Kidney capillary endothelial cell (primary cell): ENCODE results near the gene USP14.
"Not testable (repeated sequence)": the region's sequence is repeated elsewhere in the genome, so short reads cannot be mapped to it uniquely, and the experiment has no call there.

Experiments
- DNase-seq: peaks from one replicate; pipeline ENCODE4 v3.0.0-alpha.2; 2018; ENCODE audit warnings: low spot score

The USP14 gene

GRCh38 chr18:158128-159036, at the start of gene USP14:
USP14 (plus strand) TSS chr18:158557; CDS start chr18:158699, 142 bp downstream.
- peak; percentile 77 for DNase-seq

DNA sequence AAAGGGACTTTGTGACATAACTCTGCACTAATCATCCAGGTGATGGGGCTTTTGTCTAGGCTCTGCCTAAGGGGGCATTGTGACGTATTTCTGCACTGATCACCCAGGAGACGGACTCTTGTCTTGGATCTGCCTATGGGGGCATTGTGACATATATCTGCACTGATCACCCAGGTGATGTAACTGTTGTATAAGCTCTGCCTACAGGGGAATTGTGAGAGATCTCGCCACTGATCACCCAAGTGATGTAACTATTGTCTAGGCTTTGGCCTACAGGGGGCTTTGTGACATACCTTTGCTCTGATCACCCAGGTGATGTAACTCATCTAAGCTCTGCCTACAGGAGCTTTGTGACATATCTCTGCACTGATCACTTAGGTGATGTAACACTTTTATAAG, 49.7 kb upstream of the USP14 start:
- not testable (repeated sequence) for DNase-seq

GRCh38 chr18:109130-109921, 49.0 kb upstream of the USP14 start:
- not testable (repeated sequence) for DNase-seq

DNA sequence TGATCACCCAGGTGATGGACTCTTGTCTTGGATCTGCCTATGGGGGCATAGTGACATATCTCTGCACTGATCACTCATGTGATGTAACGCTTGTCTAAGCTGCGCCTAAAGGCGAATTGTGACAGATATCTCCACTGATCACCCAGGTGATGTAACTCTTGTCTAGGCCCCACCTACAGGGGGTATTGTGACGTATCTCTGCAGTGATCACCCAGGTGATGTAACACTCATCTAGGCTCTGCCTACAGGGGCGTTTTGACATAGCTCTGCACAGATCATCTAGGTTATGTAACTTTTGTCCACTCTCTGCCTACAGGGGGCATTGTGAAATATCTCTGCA, 48.5 kb upstream of the USP14 start:
- DNase-seq = not testable (repeated sequence)

- DNase-seq = not testable (repeated sequence)
Measured at GRCh38 chr18:110351-111201, 47.8 kb upstream of the USP14 start.

DNA sequence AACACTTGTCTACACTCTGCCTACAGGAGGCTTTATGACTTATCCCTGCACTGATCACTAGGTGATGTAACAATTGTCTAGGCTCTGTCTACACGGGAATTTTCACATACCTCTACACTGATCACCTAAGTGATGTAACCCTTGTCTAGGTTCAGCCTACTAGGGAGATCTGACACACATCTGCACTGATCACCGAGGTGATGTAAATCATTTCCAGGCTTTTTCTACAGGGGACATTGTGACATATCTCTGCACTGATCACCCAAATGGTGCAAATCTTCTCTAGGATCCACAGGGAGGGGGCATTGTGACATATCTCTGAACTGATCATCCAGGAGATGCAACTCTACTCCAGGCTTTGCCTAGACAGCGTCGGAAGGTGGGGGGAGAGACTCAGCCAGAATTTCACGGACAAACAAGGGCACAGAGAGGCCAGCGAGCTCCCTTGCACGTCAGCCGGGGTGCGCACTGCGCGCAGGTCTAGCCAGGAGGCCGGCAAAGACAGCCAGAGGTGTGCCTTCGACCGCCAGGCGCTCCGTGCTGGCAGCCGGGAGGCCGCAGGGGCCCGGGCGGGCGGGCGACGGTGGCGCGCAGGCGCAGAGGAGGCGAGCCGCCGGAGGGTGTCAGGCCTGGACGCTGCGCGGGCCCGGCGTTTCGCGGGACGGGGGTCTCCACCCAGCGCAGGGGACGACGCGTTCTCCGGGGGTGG, 46.9 kb upstream of the USP14 start:
- peak; percentile 18 for DNase-seq

GRCh38 chr18:112015-112733, 46.2 kb upstream of the USP14 start:
- DNase-seq = not testable (repeated sequence)

GRCh38 chr18:120539-121260, 37.7 kb upstream of the USP14 start:
- not testable (repeated sequence) for DNase-seq

DNA sequence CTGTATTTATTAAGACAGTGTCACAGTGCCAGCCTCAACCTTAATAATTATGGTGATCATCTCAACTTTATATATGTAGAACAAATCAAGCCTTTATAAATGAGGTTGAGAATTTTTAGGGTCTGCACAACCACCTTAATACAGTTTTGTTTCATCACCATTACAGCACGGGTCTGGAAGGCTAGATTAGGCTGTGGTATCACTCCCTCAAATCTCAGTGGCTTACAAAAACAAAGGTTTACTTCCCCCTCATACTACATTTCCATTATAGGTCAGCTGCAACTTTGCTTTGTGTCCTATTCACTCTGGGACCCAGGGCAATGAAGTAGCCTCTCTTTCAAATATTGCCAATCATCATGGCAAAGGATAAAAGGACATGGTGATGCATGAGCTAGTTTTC, 23.3 kb upstream of the USP14 start:
- no peak for DNase-seq

GRCh38 chr18:136433-136832, 21.9 kb upstream of the USP14 start:
- DNase-seq = no peak

GRCh38 chr18:137327-137726, 21.0 kb upstream of the USP14 start:
- no peak for DNase-seq

DNA sequence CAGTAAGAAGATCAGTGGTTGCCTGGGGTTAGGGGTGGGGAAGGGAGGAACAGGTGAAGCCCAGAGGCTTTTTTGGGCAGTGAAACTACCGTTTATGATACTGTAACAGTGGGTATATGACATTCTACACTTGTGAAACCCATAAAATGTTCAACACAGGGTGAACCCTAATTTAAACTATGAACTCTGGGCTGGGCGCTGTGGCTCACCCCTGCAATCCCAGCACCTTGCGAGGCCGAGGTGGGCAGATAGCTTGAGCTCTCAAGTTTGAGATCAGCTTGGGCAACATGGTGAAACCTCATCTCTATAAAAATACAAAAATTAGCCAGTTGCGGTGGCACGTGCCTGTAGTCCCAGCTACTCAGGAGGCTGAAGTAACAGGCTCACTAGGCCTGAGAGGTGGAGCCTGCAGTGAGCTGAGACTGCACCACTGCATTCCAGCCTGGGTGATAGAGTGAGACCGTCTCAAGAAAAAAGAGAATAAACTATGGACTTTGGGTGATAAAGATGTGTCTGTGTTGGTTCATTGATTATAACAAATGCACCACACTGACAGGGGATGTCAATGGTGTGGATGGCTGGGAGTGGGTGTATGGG, 17.6 kb upstream of the USP14 start:
- no peak for DNase-seq

- not testable (repeated sequence) for DNase-seq
Measured at GRCh38 chr18:142624-143296, 15.6 kb upstream of the USP14 start.

DNA sequence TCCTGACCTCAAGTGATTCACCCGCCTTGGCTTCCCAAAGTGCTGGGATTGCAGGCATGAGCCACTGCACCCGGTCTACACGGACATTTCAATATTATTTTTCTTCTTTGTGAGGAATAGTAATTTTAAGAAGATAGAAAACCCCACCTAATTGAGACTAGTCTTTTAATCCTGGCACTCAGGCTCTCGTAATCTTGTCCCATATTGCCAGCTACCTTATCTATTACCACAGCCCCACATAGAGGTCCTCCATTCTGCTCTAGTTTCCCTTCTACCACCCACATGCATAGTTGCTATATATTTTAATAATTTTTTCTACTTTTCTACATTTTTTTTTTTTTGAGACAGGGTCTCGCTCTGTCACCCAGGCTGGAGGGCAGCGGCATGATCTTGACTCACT, 9.5 kb upstream of the USP14 start:
- no peak for DNase-seq

DNA sequence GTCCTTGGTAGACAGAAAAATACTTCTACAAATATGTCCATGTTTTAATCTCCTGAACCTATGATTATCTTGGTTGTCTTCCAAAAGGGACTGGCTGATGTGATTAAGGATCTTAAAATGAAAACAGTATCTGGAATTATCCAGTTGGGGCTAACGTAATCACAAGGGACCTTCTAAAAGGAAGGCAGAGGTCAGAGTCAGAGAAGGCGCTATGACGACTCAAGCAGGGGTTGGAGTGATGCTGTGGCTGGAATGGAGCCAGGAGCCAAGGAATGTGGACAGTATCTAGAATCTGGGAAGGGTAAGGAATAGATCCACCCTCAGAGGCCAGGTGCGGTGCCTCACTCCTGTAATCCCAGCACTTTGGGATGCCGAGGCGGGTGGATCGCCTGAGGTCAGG, 4.2 kb upstream of the USP14 start:
- no peak for DNase-seq

- no peak for DNase-seq
Measured at GRCh38 chr18:155688-156087, 2.7 kb upstream of the USP14 start.

DNA sequence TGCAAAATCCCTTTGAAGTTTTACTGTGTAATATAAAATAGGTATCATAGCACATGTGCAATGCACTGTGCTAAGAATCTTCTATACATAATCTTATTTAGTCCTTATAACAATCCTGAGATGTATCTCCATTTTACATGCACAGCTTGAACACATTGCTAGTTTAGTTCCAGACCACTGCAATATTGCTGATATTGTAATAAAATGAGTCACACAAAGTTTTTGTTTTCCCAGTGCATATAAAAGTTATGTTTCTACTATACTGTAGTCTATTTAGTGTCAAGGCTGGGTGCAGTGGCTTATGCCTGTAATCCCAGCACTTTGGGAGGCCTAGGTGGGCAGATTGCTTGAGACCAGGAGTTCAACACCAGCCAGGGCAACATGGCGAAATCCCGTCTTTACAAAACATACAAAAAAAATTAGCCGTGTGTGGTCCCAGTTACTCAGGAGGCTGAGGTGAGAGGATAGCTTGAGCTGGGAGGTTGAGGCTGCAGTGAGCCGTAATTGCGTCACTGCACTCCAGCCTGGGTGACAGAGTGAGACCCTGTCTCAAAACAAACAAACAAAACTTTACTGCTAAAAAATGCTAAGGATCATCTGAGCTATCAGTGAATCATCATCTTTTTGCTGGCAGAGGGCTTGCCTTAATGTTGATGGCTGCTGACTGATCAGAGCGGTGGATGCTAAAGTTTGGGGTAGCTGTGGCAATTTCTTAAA, 1.7 kb upstream of the USP14 start:
- DNase-seq = no peak

DNA sequence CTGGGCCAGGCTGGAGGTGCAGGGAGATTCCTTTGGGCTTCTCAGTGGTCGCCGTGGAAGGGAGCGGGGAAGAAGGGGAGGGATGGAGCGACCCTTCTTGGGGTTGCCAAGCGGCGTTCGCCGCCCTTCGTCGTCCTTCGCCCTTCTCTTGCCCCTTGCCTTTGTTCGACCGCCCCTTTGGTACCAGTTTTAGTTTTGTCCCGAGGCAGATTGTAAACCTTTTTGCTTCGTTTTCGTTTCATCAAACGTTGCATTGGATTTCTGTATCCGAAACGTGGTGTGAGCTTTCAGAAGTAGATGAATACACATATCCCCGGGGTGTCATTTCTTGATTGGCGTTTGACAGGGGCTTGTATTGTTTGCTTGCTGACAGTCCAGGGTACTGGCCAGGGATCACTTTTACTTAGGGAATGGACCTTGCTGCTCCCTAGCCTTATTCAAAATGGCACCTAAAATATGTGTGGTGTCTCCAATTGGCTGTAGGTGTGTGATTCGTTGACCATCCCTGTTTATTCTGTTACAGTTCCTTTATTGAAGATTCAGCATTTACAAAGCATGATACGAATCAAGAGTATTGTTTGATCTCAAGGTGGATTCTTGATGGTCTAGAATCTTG, 788 bp downstream of the USP14 start:
- DNase-seq = no peak
